Tibial nerve (tissue), 4 donors: ENCODE results near the gene ATP1A1. TPM values are rescaled to one million over a fixed set of nuclear protein-coding genes. Genes with fewer than 3 reads are reported as not detected.
A peak's percentile ranks its signal among the peaks of the same experiment; 100 is the strongest.

ENCODE experiments used
- DNase-seq, 2 donors: peaks; one replicate each; pipeline ENCODE4 v3.0.0-alpha.2; 2019; ENCODE audit warnings: low spot score in 2 of 2
- H3K27ac ChIP-seq, 4 donors: fragments of 200-600 bp; sonication (generic) in 3 of 4; one replicate each; pipeline ENCODE4 v1.5.1; 2017 to 2019; ENCODE audit warnings: mild to moderate bottlenecking in 1 of 4
- H3K27me3 ChIP-seq, 2 donors: fragments of 200-600 bp; sonication (generic) in 1 of 2; one replicate each; pipeline versions ENCODE4 v1.5.1 to v1.6.0; 2017 to 2019
- H3K36me3 ChIP-seq, 3 donors: fragments of 200-600 bp; sonication (generic); one replicate each; pipeline ENCODE4 v1.5.1; 2018 to 2019
- H3K4me1 ChIP-seq, 4 donors: fragments of 200-600 bp; sonication (generic) in 3 of 4; one replicate each; pipeline ENCODE4 v1.5.1; 2017 to 2019
- H3K4me3 ChIP-seq, 4 donors: fragments of 200-600 bp; sonication (generic) in 3 of 4; one replicate each; pipeline ENCODE4 v1.5.1; 2017 to 2019; ENCODE audit warnings: mild to moderate bottlenecking in 1 of 4, moderate library complexity in 1 of 4
- H3K9me3 ChIP-seq, 4 donors: fragments of 200-600 bp; sonication (generic) in 3 of 4; one replicate each; pipeline ENCODE4 v1.5.1; 2017 to 2019
- CTCF ChIP-seq, 5 experiments: fragments of 200-600 bp in 3 of 5; fragments of 450-650 bp in 2 of 5; sonication (generic) in 3 of 5; IDR thresholded peaks; one replicate each; pipeline ENCODE4 v1.5.1; 2016 to 2019; ENCODE audit warnings: antibody characterized with exemption in 5 of 5, mild to moderate bottlenecking in 3 of 5, moderate library complexity in 2 of 5
- EP300 ChIP-seq, 2 donors: sonication (generic); formaldehyde crosslinking; IDR thresholded peaks; one replicate each; pipeline ENCODE4 v1.6.1; 2017; ENCODE audit warnings: antibody characterized with exemption in 2 of 2, mild to moderate bottlenecking in 1 of 2
- POLR2A ChIP-seq, 2 donors: fragments of 450-650 bp; IDR thresholded peaks; one replicate each; pipeline ENCODE4 v1.6.1; 2017; ENCODE audit warnings: antibody characterized with exemption in 2 of 2, mild to moderate bottlenecking in 2 of 2, moderate library complexity in 2 of 2
- WGBS, 2 donors: methylation state at CpG; one replicate each; pipeline ENCODE4 v1.1.5; 2018; 5-methylcytosine and 5-hydroxymethylcytosine counted together
- small RNA-seq: library from RNA; depleted of rRNA; stranded (forward); fragments of <200 nt; gene quantifications from one replicate; pipeline ENCODE3, GENCODE V24; 2016
- total RNA-seq, 4 donors: library from RNA; depleted of rRNA; stranded (reverse); fragments of >200 nt; gene quantifications; one replicate each; pipeline ENCODE4 v1.1.0, GENCODE V29; 2016

ATP1A1 gene
- total RNA-seq, 4 donors from 2014 or later = 226 to 325 (median 267) TPM

DNA sequence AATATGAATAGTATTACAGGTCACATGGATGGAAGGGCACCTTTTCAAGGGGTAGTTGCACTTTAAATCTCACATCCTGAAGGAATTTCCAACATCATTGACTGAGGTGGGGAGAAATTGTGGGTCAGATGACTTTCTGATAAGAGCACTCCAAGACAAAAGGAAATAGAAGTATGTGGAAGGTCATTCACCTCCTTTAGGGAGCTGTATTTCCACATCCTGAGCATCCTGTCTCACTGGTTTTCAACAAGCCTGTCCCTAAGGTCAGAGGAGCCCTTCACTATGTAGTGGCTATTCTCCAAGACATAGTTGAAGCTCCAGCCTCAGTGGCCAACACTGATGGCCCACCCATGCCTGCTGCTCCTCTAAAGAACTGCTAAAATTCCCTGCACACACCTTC lies 76.5 kb downstream of the ATP1A1 start:
- Histone ChIP-seq H3K36me3 (no peaks in the 10 kb centered on the region), H3K27me3 (no peaks in the 10 kb centered on the region), H3K27ac (no peak overlapping the region), H3K4me3 (no peak overlapping the region), H3K9me3 (no peaks in the 10 kb centered on the region), H3K4me1 (no peaks in the 10 kb centered on the region)
- DNase-seq = no peak
- no peak for TF ChIP-seq POLR2A (IDR thresholded peaks at IDR 0.05)
- TF ChIP-seq EP300 (IDR thresholded peaks at IDR 0.05) = no peak
- TF ChIP-seq CTCF (IDR thresholded peaks at IDR 0.05) = no peak

DNA sequence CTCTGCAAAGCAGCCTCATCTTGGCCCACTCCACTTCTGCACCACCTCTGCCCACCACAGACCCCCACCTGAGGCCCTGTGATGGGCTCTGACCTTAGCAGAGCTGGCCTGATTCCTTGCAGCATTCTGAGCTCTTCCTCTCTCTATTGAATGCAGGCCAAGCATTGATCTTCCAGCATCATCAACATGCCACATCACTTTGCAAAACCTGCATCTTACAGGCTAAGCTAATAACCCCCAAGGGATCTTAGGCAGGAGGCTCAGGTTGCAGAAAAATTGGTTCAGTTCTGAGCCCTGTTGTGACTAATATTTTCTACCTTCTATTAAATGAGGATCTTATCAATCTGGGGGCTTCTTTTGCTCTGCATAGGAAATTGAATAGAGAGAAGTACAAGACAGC lies 78.7 kb downstream of the ATP1A1 start:
- Histone ChIP-seq H3K27me3 (no peaks in the 10 kb centered on the region), H3K9me3 (no peaks in the 10 kb centered on the region), H3K4me3 (no peak overlapping the region), H3K4me1 (no peaks in the 10 kb centered on the region), H3K36me3 (no peaks in the 10 kb centered on the region), H3K27ac (no peak overlapping the region)
- no peak for DNase-seq
- no peak for TF ChIP-seq CTCF (IDR thresholded peaks at IDR 0.05)
- no peak for TF ChIP-seq EP300 (IDR thresholded peaks at IDR 0.05)
- TF ChIP-seq POLR2A (IDR thresholded peaks at IDR 0.05) = no peak

- H3K9me3 ChIP-seq = no peaks in the 10 kb centered on the region
- WGBS, 2 donors = 71 to 90% methylated on average over 2 of the region's 2 CpGs
- no peak for TF ChIP-seq EP300 (IDR thresholded peaks at IDR 0.05)
- TF ChIP-seq POLR2A (IDR thresholded peaks at IDR 0.05) = no peak
- TF ChIP-seq CTCF (IDR thresholded peaks at IDR 0.05) = no peak
- H3K27me3 ChIP-seq = no peaks in the 10 kb centered on the region
- H3K4me1 ChIP-seq = no peaks in the 10 kb centered on the region
- peak overlapping the region in 3 of 4 donors; percentile 5 to 79 (median 5) for H3K27ac ChIP-seq
- no peak overlapping the region for H3K4me3 ChIP-seq
- H3K36me3 ChIP-seq = no peaks in the 10 kb centered on the region
- no peak for DNase-seq
Observed at GRCh38 chr1:116453481-116453880, 80.4 kb downstream of the ATP1A1 start.

GRCh38 chr1:116453906-116454305 lies 80.9 kb downstream of the ATP1A1 start:
- peak overlapping the region; percentile 5 to 81 (median 52) for H3K27ac ChIP-seq
- H3K4me3 ChIP-seq = no peak overlapping the region
- no peaks in the 10 kb centered on the region for H3K4me1 ChIP-seq
- TF ChIP-seq EP300 (IDR thresholded peaks at IDR 0.05) = no peak
- TF ChIP-seq CTCF (IDR thresholded peaks at IDR 0.05) = no peak
- no peak for TF ChIP-seq POLR2A (IDR thresholded peaks at IDR 0.05)
- no peaks in the 10 kb centered on the region for H3K27me3 ChIP-seq
- no peaks in the 10 kb centered on the region for H3K36me3 ChIP-seq
- 50 to 53% methylated on average over 4 of the region's 4 CpGs for WGBS, 2 donors
- no peak for DNase-seq
- H3K9me3 ChIP-seq = no peaks in the 10 kb centered on the region

Small RNA genes within 50 kb of the gene (small RNA-seq; reads per million reads assigned to genes)
- not detected for gene RF00019
- gene RNU6-817P = not detected

Other genes with a start within 250 kb of the ATP1A1 start
- gene CD58, start 197.8 kb downstream of the ATP1A1 start, total RNA-seq = 10 to 100 TPM; 15.9 to 36.0 (median 21.8) TPM